Inflammatory macrophage treated with lipopolysaccharide for 4 hours (primary cell): ENCODE results near the gene TP53BP1.
"Not testable (repeated sequence)": the region's sequence is repeated elsewhere in the genome, so short reads cannot be mapped to it uniquely, and the experiment has no call there.

Experiments used
- DNase-seq: peaks from one replicate; pipeline ENCODE4 v3.0.0-alpha.2; 2020

The TP53BP1 gene

DNA sequence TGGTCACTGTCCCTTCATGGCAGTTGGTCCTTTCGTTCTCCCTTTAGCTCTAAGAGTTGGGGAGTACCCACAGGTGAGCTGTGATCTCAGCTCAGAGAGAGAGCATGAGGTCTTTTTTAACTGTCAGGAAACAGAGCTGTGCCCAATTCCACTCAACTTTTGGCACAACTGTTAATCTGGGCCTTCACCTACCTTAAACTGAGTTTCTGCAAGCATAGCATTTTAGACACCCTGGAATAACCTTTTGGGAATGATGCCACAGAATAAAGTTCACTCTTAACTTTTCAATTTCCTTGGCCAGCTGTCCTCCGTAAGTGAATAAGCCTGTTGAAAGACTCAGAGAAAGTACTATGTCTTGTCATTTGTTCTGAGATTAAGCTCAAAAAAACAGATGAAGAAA, 86.1 kb downstream of the TP53BP1 start:
- no peak for DNase-seq

DNA sequence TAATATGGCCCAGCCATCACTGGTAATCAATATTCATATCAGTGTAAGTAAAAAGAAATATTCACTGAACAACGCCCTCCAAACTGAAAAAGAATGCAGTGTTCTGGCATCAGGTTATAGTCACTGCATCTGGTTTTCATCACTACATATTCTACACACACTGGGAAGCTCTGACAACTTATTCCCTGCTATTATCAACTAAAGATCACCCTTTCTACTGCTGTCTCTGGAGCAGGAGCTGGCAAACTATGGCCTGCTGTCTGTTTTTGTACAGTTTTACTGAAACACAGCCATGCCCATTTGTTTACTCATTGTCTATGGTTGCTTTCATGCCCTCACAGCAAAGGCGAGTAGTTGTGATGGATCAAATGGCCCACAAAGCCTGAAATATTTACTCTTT, 86.8 kb downstream of the TP53BP1 start:
- DNase-seq, result no peak

DNA sequence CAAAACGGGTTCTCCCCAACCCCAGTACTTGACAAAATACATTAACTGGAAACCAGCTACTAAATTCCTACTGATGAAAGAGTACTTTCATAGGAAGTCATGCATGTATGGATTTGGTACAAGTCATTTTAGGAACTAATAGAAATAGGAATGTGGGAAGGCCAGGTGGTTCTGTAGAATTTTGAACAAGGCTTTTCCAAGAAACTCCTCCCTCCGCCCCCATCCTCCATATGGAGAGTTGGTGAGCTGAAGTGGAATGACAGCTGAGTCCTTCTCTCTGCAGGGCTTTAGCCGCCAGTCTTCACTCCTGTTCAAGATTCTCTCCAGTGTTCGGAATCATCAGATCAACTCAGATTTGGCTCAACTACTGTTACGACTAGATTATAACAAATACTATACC, 88.8 kb downstream of the TP53BP1 start:
- no peak for DNase-seq

DNA sequence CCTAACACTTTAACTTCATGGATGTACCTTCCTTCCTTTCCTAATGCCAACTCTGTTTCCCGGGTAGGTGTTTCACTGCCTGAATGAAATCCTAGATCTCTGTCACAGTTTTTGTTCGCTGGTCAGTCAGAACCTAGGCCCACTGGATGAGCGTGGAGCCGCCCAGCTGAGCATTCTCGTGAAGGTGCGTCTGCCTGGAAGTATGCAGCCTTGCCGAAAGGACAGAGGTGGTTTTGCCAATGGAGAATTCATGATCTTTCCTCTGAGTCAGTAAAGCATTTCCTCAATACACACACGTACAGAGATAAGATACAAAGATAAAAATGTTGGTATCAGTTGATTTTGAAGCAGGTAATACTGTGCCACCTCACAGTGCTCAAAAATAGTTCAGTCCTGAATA, 89.3 kb downstream of the TP53BP1 start:
- no peak for DNase-seq

DNA sequence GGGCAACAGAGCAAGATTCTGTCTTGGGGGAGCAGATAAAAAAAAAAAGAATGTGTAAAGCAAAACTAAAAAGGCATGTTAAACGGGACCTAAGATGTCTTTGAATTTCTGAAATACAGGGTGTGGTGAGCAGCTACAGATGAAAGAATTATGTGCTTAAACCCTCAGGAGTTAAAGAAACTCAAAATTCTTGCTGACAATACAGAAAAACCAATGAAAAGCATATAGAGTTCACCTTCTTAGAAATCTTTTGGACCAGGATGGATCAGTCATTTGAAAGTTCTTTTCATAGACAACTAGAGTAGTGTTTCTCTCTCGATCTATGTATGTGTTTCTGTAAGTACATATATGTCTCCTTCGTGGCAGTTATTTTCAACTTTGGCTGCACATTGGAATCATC, 90.7 kb downstream of the TP53BP1 start:
- no peak for DNase-seq

DNA sequence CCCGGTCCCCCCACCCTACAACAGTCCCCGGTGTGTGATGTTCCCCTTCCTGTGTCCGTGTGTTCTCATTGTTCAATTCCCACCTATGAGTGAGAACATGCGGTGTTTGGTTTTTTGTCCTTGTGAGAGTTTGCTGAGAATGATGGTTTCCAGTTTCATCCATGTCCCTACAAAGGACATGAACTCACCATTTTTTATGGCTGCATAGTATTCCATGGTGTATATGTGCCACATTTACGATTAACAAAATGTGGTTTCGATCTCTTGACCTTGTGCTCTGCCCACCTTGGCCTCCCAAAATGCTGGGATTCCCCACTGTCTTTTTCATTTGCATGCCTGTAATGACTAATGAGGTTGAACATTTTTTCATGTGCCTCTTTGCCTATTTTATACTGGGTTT, 99.4 kb downstream of the TP53BP1 start:
- not testable (repeated sequence) for DNase-seq

DNA sequence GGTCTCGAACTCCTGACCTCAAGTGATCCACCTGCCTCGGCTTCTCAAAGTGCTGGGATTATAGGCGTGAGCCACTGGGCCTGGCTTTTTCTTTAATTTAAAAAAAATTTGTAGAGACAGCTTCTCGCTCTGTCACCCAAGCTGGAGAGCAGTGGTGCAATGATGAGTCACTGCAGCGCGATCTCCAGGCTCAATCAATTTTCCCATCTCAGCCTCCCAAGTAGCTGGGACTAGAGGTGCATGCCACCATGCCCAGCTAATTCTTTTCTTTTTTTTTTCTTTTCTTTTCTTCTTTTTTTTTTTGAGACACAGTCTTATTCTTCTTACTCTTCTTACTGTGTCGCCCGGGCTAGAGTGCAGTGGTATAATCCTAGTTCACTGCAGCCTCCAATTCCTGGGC, 102.2 kb downstream of the TP53BP1 start:
- no peak for DNase-seq

DNA sequence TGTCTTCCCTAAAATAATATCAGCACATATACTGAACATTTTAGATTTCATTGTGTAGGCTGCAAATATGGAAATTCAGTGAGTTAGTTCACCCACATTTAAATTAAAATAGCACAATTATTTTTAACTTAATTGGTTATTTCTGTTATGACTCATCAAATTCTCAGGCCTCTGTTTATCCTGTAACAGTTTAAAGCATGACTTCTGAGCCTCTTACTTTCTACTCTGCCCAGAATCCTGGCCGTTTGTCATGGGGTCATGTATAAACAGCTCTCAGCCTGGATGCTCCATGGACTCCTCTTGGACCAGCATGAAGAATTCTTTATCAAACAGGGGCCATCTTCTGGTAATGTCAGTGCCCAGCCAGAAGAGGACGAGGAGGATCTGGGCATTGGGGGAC, 109.9 kb downstream of the TP53BP1 start:
- DNase-seq, result no peak

DNA sequence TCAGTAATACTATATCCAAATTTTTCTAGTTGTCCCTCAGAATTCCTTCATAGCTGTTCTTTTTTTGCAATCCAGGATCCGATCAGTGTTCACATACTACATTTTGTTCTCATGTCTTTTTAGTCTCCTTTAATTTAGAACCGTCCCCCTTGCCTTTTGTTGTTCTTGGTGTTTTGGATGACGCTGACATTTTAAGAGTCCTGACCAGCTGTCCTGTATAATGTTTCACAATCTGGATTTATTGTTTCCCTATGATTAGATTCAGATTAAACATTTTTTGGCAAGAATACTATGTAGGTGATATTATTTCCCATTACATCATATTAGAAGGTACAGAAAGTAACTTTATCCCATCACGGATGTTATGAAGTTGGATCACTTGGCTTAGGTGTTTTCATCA, 110.6 kb downstream of the TP53BP1 start:
- DNase-seq, result no peak

DNA sequence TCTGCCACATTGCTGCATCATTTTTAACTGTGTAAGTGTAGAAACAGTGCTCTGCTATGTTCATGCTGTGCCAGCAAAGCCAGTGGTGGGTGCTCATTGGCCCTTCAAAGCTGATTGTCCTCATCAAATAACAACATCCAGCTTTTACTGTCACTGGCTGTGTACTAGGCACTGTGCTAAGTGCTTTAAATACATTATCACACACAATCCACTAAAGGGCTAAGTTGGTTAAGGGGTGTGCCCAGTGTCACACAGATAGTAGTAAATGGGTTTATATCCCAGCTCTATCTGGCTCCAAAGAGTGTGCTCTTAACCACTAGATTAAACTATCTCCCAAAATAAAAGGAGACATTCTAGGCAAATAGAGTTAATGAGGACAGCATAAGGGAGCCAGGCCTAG, 114.4 kb downstream of the TP53BP1 start:
- no peak for DNase-seq

DNA sequence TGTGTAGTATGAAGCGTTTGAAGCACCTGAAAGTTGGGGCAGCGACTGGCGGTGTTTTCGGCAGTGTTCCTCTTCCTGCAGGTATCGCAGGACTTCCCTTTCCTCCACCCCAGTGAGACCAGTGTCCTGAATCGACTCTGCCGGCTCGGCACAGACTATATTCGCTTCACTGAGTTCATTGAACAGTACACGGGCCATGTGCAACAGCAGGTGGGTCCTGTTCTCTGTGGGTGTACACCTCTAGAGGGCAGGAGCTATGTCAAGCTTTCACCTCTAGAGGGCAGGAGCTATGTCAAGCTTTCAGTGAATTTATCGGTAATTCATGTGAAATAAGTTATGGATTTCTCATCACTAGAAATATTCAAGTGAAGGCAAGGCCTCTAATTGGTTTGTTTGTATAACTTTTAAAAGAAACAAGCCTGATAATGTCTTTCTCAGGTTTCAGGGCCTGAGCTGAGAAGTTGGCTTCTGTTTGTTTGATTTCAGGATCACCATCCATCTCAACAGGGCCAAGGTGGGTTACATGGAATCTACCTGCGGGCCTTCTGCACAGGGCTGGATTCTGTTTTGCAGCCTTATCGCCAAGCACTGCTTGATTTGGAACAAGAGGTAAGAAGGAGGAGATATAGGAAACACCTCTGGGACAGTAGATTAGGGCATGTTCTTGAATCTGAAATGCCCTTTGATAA, 116.8 kb downstream of the TP53BP1 start:
- peak; percentile 38 for DNase-seq

DNA sequence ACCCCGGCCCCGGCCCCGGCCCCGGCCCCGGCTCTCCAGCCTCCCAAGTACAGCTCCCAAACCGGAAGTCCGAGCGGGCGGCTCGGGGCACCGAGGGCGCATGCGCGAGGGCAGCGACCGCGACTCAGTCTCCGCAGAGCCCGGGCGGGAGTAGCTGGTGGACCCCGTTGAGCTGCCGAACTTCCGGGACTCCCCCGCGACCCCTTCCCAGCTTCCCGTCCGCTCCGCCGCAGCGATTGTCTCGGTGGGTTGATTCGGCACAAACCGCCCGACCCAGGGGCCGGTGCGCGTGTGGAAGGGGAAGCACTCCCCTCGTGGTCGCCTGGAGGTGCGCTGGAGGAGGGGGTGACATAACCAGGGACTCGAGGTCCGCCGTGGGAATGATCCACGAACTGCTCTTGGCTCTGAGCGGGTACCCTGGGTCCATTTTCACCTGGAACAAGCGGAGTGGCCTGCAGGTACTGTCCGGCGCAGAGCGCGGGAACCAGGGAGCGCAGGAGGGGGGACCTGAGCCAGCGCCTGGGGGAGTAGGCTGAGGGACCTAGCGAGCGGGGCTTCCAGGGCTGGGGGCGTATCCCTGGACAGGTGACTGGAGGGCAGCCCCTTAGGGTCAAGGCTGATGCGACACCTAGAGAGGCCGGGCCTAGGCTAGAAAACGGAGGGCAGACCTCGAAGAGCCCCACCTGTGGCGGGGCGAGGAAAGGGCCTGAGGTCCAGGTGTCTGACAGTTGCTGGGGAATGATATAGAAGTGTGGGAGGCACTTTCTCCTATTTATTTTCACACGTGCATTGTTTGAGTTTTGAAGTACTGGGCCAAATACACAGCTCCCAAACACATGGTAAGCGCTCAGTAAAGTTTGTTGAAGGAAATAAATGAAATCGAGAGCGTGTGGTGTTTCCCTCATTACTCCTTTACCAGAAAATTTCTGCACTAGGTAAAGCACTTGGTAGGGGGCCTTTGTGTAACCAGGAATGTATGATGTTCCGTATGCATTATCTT, 121.7 kb downstream of the TP53BP1 start, which contains the start of the genes TUBGCP4 and ZSCAN29:
TSS of gene TUBGCP4 (plus strand) at position 127 of the 1,000 bp plus-strand sequence. CDS start at position 381, 254 bp downstream.
TSS of gene ZSCAN29 (minus strand) at position 69 of the 1,000 bp plus-strand sequence. CDS start 1,130 bp downstream, outside the sequence.
- peak; percentile 83 for DNase-seq

DNA sequence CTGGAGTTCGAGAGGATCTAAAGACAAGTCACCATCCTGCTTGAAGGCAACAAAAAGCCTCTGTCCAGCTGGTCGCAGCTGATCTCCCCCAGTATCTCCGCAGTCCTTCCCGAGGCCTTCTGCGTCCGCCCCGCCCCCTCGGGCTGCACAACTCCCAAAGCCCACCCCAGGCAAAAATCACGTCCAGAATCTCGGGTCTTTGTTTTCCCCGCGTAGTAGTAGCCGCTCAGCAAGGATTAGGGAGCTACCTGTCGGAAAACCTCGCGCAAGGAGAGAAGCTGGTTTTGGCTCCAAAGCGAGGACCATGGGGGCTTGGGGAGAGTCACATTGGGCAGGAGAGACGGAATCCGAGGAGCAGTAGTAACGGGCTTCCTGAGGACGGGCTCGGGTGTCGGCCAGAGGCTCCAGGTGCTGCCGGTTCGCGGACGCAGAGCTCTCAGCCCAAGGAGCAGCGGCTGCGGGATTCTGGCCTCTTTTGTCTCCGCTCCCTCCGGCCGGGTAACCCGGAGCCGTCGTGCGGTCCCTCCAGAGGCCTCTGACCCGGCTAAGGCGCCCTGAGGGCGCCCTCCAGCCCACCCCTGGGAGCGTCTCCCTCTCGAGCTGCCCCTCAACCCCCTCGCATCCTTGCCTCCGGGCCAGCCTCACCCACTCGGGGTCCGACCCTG, 122.5 kb downstream of the TP53BP1 start:
- DNase-seq, result no peak

DNA sequence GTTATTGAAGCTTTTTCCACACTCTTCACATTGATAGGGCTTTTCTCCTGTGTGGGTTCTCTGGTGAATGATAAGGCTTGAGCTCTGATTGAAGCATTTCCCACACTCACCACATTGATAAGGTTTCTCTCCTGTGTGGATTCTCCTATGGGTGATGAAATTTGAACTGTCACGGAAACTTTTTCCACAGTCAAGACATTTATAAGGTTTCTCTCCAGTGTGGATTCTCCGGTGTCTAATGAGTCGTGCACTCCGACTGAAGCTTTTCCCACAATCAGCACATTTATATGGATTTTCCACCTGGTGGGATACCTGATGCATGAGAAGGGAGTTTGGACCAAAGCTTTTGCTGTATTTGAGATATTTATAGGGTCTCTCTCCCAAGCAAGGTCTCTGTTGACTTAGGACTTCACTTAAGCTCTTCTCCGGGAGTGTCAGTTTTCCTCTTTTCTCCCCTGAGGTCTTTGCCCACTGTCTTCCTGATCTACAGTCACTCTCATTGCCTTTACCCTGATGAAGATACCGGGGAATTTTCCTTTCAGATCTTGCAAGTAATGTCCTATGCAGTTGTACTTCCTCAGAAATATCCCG, 131.5 kb downstream of the TP53BP1 start:
- no peak for DNase-seq

DNA sequence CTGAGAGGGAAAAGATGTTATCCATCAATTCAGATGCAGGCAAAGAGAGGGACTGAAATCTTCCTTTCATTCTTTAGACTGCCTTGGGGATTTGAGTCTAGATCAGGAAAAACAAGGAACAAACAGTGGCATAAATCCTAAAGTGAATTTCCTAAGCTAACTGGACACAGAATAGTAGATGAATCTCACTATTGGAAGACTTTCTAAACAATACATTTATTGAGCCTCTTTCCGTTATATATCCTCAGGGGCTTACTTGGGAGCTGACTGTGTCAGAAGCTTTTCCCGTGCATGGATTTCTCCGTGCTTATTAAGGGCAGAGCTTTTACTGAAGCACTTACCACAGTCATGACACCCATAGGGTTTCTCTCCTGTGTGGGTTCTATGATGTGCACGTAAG, 132.1 kb downstream of the TP53BP1 start:
- no peak for DNase-seq
